Panc1 (cell line): ENCODE data around the gene SIGLECL1.

ENCODE experiments used
- POLR2AphosphoS5 ChIP-seq: IDR thresholded peaks from 2 replicates; pipeline ENCODE4 v1.6.1; 2012; ENCODE audit warnings: mild to moderate bottlenecking, low read depth, low read length, moderate library complexity
- TF ChIP-seq, protein P1 (sequence below): fragments of 450-650 bp; IDR thresholded peaks from 2 replicates; pipeline ENCODE4 v1.5.1; 2017; ENCODE audit warnings: mild to moderate bottlenecking

DNA sequence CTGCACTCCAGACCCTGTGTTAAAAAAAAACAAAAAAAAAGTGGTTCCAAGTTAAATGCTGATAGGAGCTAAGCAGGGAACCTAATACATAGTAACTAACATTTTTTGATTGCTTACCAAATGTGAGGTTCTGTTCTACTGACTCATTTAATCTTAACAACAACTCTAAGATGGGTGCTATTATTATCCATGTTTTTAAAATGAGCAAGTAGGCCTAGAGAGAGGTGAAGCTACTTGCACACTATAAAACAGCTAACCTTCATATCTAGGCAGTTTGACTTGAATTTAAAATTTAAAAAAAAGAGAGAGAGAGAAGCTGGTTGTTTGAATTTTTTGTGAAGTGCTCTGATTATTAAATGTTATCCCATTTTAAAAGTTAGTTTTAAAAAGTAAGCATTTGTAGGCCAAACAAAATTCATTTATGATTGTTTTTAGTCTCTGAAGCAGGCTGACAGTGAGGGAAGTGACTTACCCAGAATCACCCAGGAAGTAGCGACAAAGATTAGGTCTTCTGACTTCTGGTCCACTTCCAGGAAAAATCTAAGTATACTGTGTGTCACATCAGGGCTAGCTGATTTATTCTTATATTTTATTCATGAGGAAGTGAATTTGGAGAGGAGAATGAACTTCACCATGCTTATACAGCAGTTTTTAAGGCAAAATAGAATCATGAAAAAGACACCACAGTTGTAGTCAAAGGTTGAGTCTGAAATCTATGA, 2.4 kb downstream of the SIGLECL1 start:
- TF ChIP-seq, protein P1, sequence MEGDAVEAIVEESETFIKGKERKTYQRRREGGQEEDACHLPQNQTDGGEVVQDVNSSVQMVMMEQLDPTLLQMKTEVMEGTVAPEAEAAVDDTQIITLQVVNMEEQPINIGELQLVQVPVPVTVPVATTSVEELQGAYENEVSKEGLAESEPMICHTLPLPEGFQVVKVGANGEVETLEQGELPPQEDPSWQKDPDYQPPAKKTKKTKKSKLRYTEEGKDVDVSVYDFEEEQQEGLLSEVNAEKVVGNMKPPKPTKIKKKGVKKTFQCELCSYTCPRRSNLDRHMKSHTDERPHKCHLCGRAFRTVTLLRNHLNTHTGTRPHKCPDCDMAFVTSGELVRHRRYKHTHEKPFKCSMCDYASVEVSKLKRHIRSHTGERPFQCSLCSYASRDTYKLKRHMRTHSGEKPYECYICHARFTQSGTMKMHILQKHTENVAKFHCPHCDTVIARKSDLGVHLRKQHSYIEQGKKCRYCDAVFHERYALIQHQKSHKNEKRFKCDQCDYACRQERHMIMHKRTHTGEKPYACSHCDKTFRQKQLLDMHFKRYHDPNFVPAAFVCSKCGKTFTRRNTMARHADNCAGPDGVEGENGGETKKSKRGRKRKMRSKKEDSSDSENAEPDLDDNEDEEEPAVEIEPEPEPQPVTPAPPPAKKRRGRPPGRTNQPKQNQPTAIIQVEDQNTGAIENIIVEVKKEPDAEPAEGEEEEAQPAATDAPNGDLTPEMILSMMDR, result no peak
- no peak for TF ChIP-seq POLR2AphosphoS5
